ENCODE results near the gene IRX4. TPM values are rescaled to one million over a fixed set of nuclear protein-coding genes. Genes with fewer than 3 reads are reported as not detected.

Gene IRX4
- total RNA-seq, 4 donors from 2014 or later: 0.68 to 3.5 TPM; not detected in 2

- no peak for TF ChIP-seq CTCF (IDR thresholded peaks at IDR 0.05; ENCODE audit: low read depth)
Measured at GRCh38 chr5:1880377-1881025, 2.2 kb downstream of the IRX4 start.

GRCh38 chr5:1879292-1880263 lies 3.1 kb downstream of the IRX4 start:
- TF ChIP-seq CTCF (IDR thresholded peaks at IDR 0.05; ENCODE audit: low read depth): no peak

GRCh38 chr5:1878050-1878849 lies 4.5 kb downstream of the IRX4 start:
- TF ChIP-seq CTCF (IDR thresholded peaks at IDR 0.05; ENCODE audit: low read depth): no peak

- TF ChIP-seq CTCF (IDR thresholded peaks at IDR 0.05; ENCODE audit: low read depth): no peak
Measured at GRCh38 chr5:1877103-1878049, 5.3 kb downstream of the IRX4 start.

GRCh38 chr5:1876660-1877064 lies 6.1 kb downstream of the IRX4 start:
- no peak for TF ChIP-seq CTCF (IDR thresholded peaks at IDR 0.05; ENCODE audit: low read depth)

- TF ChIP-seq CTCF (IDR thresholded peaks at IDR 0.05; ENCODE audit: low read depth): no peak
Measured at GRCh38 chr5:1875843-1876659, 6.7 kb downstream of the IRX4 start.
